Measurements from ENCODE around the gene RRBP1. TPM values are rescaled to one million over a fixed set of nuclear protein-coding genes. Genes with fewer than 3 reads are reported as not detected.

RRBP1 gene
- total RNA-seq, 4 donors from 2014 or later = 33.7 to 57.7 (median 43.2) TPM

GRCh38 chr20:17648791-17649730 is 33.0 kb downstream of the RRBP1 start:
- intact Hi-C loops (cut with DNase I; ENCODE audit: low total_unique reads) = no loop called here
- DNase-seq (ENCODE audit: low spot score in 2 of 2) = no peak
- 41 to 46% methylated on average over 20 of the region's 20 CpGs for WGBS, 2 donors
- no peak for TF ChIP-seq POLR2A (IDR thresholded peaks at IDR 0.05)
- TF ChIP-seq, protein P1, sequence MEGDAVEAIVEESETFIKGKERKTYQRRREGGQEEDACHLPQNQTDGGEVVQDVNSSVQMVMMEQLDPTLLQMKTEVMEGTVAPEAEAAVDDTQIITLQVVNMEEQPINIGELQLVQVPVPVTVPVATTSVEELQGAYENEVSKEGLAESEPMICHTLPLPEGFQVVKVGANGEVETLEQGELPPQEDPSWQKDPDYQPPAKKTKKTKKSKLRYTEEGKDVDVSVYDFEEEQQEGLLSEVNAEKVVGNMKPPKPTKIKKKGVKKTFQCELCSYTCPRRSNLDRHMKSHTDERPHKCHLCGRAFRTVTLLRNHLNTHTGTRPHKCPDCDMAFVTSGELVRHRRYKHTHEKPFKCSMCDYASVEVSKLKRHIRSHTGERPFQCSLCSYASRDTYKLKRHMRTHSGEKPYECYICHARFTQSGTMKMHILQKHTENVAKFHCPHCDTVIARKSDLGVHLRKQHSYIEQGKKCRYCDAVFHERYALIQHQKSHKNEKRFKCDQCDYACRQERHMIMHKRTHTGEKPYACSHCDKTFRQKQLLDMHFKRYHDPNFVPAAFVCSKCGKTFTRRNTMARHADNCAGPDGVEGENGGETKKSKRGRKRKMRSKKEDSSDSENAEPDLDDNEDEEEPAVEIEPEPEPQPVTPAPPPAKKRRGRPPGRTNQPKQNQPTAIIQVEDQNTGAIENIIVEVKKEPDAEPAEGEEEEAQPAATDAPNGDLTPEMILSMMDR (IDR thresholded peaks at IDR 0.05) = no peak
- H3K4me3 ChIP-seq (ENCODE audit: low read depth, poor library complexity, severe bottlenecking) = no peak overlapping the region

GRCh38 chr20:17648315-17648646 is 33.8 kb downstream of the RRBP1 start:
- intact Hi-C loops (cut with DNase I; ENCODE audit: low total_unique reads) = no loop called here
- no peak for DNase-seq (ENCODE audit: low spot score in 2 of 2)
- TF ChIP-seq, protein P1 (IDR thresholded peaks at IDR 0.05) = no peak
- no peak for TF ChIP-seq POLR2A (IDR thresholded peaks at IDR 0.05)
- WGBS, 2 donors = 74 to 79% methylated on average over 10 of the region's 10 CpGs
- no peak overlapping the region for H3K4me3 ChIP-seq (ENCODE audit: low read depth, poor library complexity, severe bottlenecking)

DNA sequence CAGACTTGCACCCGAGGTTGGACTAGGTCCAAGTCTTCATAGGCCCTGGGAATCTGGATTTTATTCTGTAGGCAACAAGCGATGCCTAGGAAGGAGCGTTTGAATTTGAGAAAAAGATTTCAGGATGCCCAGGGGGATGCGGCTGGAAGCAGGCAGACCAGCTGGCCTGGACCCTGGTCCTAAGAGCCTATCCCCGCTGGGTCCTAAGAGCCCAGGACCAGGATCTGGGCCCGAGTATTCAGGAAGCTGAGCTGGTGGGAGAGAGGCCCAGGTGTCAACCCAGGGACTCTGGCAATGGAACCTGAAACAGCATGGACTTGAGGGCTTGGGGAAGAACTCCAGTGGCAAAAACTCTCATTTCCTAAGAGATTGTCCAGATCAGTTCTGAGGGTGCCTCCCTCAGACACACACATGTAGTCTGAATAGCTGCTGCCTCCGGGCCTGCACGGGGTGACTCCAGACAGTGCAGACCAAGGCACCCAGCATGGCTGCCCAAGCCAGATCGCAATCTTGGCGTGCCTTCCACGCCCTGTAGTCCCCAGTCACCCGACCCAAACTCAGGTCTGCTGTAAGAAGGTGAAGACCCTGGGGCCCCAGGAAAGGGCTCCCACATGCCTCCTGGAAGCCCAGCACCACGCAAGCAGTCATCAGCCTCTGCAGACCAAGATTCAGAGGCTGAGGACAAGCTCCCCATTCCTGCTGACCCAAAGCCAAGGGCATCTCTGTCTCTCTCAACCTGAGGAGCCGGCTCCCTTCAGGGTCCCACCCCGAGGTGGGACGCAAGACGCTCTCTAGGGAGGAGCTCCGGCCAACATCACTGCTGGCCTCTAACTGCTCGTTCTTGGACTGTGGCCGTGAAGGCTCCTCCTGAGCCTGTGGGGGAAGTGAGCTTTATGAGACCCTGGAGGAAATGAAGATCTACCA is 34.4 kb downstream of the RRBP1 start:
- no peak for DNase-seq (ENCODE audit: low spot score in 2 of 2)
- 82 to 84% methylated on average over 16 to 20 of the region's 20 CpGs for WGBS, 2 donors
- H3K4me3 ChIP-seq (ENCODE audit: low read depth, poor library complexity, severe bottlenecking) = no peak overlapping the region
- TF ChIP-seq, protein P1 (IDR thresholded peaks at IDR 0.05) = no peak
- TF ChIP-seq POLR2A (IDR thresholded peaks at IDR 0.05) = no peak
- intact Hi-C loops (cut with DNase I; ENCODE audit: low total_unique reads) = no loop called here

DNA sequence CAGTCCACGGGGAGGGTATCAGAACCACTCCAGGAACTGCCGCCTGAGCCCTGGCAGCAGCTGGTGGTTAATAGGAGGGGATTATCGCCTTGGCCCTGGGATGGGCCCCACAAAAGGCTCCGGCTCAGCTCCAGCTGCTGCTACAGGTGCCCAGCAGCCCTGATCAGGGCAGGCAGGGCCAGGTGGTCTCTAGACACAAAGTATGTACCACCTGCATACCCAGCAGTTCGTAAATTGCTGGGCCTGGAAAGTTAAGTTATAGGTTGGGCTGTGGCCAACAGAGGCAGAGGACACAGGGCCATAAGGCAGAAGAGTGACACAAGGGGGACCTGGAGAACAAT is 35.1 kb downstream of the RRBP1 start:
- WGBS, 2 donors = 63 to 72% methylated on average over 5 of the region's 5 CpGs
- intact Hi-C loops (cut with DNase I; ENCODE audit: low total_unique reads) = no loop called here
- no peak for TF ChIP-seq POLR2A (IDR thresholded peaks at IDR 0.05)
- TF ChIP-seq, protein P1 (IDR thresholded peaks at IDR 0.05) = no peak
- DNase-seq (ENCODE audit: low spot score in 2 of 2) = no peak
- no peak overlapping the region for H3K4me3 ChIP-seq (ENCODE audit: low read depth, poor library complexity, severe bottlenecking)

DNA sequence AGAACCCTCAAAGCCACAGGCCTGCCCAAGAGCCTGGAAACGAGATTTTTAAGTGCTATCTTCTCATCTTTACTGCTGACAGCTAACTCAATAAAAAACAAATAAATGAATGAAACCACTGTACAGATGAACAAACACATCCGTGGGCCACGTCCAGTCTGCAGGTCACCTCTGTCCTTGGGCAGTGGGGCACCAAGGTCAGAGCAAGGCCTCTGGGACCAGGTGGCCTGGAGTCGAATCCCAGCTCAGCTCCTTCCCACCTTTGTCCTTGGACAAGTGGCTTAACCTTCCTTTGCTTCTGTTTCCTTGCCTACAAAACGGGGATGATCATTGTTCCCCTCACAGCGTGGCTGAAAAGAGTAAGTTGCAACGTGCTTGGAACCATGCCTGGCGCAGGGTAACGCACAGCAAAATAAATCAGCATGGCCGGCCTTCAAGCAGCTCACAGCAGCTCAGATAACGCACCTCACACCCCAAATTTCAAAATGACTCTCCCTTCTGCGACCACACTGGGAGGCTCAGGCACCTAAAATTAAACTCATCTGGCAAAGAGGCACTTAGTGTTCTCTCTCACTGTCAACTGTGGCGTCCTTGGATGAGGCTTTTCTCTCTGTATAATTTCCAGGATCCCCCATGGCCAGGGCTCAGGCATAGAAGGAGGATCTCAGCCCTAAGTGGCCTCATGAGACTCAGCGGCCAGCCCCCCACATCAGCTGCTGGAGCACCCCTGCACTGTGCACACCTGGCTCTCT is 35.7 kb downstream of the RRBP1 start:
- no peak for DNase-seq (ENCODE audit: low spot score in 2 of 2)
- intact Hi-C loops (cut with DNase I; ENCODE audit: low total_unique reads) = no loop called here
- H3K4me3 ChIP-seq (ENCODE audit: low read depth, poor library complexity, severe bottlenecking) = no peak overlapping the region
- TF ChIP-seq POLR2A (IDR thresholded peaks at IDR 0.05) = no peak
- TF ChIP-seq, protein P1 (IDR thresholded peaks at IDR 0.05) = no peak
- WGBS, 2 donors = 64 to 71% methylated on average over 14 of the region's 14 CpGs

Measured in lower leg skin (tissue), 4 donors.